HuH-7.5 (cell line): Measurements from ENCODE around the gene MICU2.
A peak's percentile ranks its signal among the peaks of the same experiment; 100 is the strongest.

ENCODE experiments used
- DNase-seq: peaks from one replicate; pipeline ENCODE4 v3.0.0; 2011; ENCODE audit warnings: low spot score

The MICU2 gene

DNA sequence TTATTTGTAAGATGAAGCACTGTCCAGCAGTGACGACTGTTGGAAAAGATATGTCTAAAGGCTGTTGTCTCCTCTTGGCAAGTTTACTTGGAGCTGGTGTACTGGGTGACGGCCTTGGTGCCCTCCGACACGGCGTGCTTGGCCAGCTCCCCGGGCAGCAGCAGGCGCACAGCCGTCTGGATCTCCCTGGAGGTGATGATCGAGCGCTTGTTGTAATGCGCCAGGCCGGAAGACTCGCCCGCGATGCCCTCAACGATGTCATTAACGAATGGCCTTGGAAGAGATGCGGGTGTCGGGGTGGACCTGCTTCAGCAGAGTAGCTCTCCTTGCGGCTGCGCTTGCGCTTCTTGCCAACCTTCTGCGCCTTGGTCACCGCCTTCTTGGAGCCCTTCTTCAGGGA is 120.2 kb downstream of the MICU2 start:
- DNase-seq = no peak

DNA sequence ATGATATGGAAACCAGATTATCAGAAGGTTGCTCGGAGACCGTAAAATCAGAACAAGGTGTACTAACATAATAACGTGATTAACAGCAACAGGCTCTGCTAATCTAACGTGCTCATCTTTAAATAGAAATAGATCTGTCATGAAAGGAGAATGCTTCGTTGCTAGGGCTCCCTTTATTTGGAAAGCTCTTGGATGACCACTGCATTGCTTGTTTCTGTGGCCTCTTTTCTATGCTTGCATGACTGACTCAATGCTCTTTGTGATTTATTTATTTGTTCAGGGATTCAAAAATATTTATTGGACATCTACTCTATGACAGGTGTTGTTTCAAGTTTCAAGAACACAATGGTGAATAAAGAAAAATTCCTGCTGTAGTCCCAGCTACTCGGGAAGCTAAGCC is 122.6 kb downstream of the MICU2 start:
- DNase-seq = no peak

DNA sequence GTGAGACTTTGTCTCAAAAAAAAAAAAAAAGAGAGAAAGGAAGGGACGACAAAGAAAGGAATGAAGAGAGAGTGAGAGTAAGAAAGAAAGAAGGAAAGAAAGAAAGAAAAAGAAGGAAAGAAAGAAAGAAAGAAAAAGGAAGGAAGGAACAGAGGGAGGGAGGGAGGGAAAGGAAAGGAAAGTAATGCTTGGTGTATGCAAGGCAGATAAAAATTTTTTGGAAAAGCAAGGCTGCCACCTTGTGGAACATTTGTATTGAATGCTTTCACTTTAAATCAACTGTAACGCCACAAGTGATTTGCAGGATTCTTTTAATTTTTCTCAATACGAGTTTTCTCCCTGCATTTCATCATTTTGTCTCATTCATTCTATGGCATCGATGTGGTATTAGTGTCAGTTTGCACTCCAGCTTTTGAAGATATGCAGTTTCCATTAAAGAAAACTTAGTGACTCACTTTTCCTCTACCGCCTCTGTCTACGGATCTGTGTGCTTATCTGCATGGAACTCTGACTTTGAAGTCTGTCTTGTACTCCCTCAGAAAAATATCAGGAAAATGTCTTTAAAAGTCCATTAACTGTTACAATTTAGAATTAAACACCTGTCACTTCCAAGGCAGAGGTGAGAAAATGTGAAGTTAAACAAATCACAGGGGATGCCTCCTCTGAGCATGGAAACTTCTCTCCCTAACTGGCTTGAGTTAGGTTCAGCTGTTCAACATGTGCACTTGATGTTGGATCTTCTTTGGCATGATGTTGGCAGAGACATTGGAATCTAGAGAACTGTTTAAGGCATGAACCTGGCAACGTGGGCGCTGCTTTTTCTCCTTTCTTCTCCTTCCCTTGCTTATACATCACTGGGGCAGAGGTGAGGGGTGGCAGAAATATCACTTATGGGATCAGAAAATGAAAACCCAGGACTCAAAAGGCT is 124.8 kb downstream of the MICU2 start:
- no peak for DNase-seq

DNA sequence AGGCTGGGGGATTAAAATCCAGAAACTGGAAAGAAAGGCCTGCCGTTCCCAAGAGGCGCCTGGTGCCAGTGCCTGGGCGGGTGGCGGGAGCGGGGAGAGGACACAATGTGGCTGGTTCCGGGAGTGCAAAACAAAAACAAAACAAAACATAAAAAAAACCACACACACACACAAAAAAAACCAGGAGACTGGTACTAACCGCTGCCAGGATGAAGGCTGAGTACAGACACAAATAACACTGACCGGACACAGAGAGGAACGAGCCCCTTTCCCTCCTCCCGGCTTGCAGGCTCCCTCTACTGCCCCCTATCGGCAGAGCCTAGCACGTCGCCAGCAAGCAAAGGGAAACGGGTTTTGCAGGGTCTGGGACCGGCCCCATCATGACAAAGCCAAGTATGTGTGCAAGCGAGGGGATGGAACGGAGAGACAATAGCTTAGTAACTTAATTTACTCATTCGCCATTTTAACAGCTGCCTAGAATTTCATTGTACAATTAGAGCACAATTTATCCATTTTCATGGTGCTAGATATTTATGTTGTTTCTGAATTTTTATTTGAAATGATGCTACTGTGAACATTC is 127.0 kb downstream of the MICU2 start:
- DNase-seq = peak; percentile 36

DNA sequence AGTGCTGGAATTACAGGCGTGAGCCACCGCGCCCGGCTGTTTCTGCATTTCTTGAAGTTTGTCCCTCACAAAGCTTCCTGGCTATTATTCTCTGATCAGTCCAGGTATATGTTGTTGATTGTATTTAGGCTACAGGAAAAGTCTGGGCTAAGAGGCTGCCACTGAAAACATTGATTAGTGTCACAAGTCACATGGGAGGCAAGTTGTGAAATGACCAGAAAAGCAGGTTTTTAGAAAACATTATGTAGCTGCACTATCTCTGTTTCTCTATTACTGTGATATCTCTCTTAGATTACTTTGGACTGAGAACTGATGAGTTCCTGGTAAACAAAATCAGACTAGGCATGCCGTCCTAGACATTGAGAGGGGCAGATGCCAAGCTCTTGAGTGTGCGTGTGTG is 128.9 kb downstream of the MICU2 start:
- DNase-seq = no peak

DNA sequence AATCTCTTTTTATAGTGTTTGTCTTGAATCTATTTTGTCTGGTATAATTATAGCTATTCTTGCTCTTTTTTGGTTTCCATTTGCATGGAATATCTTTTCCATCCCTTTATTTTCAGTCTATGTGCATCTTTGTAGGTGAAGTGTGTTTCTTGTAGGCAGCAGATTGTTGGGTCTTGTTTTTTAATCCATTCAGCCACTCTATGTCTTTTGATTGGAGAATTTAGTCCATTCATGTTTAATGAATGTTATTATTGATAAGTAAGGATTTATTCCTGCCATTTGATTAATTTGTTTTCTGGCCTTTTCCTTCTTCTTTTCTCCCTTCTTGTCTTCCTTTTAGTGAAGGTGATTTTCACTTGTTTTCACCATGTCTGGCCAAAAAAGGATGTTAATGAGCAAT is 133.2 kb downstream of the MICU2 start:
- DNase-seq = no peak

DNA sequence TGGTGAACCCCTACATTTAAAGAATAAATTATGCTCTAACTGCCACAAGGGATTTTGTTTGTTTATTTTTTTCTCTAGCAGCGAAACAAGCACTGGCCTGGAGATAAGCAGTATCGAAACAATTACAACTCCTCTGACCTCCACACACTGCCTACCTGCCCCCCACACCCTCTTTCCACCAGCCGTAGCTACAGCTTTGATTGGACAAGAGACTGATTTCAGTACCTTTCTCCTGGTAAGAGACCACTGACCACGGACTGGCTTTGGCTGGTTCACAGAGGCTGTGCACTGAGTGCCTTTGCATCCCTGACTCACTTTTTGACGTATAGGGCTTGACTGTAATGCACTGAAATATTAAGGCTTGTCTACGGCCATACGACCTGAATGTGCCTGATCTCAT is 137.4 kb downstream of the MICU2 start:
- DNase-seq = no peak

DNA sequence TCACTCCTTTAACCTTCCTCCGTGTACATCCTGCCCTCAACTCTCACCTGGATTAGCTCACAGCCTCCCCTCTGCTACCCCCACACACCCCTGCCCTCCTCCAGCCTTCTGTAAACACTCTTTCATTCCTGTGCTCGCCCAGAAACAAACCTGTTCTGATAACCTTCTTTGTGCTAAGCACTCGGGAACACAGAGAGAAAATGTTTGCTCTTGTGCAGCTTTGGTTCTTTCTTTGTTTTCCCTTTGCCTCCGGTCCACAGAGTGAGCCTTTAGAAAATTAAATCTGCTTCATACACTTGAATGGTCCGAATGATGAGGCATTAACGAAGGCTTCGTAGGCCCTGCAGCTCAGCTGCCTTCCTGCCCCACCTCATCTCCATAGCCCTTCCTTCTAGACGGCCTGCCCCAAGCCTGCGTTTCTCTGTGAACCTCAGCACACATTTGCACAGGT is 138.2 kb downstream of the MICU2 start:
- DNase-seq = no peak

DNA sequence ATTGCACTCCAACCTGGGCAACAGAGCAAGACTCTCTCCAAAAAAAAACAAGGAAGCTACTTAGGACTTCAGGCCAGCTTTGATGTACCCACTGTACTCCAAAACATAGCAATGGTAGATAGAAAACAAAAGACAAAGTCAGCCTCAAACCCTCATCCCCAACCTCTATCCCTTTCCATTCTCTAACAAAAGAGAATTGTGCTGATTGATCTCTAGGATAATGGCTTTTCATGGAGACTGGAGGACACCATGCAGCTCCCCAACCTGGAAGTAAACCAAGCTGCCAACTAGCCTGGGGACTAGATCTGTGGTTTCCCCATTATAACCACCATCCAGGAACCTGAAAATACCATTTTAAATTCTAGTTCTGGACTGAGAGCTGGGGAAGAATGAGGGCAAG is 140.5 kb downstream of the MICU2 start:
- DNase-seq = no peak

DNA sequence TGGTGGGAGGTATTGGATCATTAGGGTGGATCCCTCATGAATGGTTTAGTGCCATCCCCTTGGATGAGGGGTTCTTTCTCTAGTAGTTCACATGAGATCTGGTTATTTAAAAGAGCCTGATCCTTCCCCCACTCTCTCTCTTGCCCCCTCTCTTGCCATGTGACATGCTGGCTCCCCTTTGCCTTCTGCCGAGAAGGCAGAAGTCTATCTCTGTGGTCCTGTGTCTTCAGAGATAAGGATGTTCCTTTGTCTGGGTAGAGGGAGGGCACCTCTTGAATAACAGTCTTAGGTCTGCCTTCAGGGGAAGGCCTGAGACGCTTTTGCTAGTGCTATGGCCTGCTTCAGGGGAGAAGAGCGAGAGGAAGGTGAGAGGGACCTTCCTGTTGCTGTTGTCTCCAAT is 142.8 kb downstream of the MICU2 start:
- no peak for DNase-seq

DNA sequence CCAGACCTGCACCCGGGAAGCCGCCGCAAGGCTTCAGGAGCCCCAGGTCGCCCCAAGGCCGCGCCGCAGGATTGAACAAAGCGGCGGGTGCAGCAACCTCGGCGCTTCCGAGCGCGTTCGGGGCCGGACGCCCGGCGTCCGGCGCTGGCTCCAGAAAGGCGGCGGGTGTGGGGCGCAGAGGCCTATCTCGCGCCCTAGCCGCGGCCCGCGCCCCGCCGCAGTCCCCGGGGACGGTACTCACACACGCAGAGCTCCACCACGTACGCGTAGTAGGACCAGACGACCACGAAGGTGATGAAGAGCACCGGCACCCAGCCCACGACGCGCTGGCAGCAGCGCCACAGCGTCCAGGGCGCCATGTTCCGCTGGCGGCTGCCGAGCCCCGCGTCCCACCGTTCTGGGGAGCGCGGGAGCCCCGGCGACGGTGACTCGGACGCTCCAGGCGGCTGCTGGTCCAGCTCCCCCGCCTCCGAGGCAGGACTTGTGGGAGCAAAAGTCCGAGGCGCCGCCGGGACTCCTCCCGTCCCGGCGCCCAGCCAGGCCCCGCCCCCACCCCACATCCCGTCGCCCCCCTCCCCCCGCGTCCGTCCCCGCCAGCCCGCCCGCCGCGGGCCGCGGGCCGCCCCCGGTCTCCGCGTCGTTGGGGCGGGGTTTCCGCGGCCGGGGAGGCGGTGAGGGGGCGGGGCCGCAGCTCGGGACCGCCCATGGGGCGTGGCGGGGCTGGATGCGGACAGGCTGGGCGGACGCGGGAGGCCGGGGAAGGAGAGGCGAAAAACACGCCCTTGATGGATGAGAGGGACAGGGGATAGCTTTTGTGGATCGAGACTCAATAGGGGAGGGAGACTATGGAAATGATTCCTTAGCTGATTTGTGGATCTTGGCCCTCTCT is 144.9 kb downstream of the MICU2 start, which contains the start of gene ZDHHC20:
Gene ZDHHC20 (minus strand): TSS at position 491 of the 889 bp plus-strand sequence. CDS start 132 bp downstream, at position 359.
- DNase-seq = peak; percentile 78

DNA sequence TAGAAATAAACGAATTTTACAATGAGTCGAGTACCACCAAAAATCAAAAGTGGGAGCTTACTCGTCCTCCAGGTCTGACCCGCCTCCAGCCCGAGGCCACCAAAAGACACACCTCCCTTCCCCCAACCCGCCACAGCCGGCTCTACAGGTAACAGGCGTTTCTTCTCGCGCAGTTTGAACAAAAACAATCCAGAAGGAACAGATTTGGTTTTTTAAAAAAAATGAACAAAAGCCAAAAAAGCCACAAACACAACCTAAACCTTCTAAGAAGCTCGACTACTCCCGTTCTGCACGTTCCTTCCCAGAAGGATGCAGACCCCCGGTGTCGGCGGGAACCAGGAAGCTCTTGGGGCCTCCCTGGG is 145.5 kb downstream of the MICU2 start:
- DNase-seq = peak; percentile 54

DNA sequence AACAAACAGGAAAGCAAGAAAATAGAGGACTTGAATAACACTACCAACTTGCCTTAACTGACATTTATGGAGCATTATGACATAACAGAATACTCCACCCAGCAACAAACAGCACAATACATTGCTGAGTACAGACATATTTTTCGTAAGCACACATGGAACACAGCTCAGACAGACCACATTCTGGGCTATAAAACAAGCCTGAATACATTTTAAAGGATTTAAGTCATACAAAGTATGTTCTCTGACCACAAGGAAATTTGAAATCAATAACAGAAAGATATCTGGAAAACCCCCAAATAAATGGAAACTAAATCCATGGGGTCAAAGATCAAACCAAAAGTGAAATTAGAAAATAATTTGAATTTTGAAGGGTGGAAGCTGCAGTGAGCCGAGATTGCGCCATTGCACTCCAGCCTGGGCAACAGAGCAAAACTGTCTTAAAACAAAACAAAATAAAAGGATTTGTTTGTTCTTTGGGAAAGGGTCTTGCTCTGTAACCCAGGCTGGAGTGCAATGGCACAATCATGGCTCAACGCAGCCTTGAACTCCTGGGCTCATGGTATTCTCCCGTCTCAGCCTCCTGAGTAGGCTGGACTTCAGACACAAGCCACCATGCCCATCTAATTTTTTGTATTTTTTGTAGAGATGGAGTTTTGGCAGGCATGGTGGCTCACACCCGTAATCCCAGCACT is 150.4 kb downstream of the MICU2 start:
- DNase-seq = no peak

DNA sequence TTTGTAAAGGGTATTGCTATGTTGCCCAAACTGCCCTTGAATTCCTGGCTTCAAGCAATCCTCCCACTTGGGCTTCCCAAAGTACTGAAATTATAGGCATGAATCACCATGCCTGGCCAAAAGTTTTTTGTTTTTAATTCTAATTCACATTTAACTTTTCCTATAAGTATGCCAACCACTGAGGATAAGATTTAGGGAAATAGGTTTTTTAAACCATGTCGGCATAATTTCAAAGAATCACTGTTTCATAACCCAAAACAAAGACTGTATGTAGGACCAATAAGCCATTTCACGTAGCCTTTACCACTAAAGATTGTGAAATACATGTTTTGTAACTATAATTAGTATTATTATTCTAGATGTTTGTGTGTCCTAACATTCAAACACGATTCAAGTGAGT is 153.0 kb downstream of the MICU2 start:
- no peak for DNase-seq

DNA sequence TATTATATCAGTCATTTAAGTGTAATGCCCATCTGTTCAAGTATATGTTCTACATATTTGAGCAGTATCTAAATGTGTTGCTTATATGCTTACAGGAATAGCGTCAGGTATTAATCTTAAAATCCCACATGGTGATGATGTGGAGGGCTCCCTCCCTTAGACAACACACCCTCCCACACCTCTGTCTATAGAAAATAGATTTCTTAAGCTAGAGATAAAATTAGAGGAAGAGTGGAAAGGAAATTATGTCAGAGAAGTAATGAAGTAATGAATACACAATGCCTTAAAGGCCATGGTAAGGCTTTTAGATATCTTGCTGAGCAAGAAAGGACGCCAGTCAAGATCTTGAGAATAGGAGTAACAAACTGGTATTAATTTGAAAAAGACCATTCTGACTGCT is 157.3 kb downstream of the MICU2 start:
- DNase-seq = no peak

DNA sequence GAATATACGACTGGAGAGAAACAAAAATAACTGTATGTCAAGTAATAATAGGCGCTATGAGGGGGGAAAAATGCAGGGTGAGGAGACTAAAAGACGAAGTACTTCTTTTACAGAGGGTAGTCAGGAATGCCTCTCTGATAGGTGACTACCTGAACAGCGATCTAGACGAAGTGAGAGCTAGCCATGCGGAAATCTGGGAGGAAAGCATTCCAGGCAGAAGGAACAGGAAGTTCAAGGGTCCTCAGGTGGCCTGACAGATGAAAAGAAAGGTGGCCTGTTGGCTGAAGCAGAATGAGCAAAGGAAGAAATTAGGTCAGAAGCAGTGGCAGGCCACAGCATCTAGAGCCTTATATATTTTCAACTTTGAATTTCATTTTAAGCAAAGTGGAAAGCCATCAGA is 158.2 kb downstream of the MICU2 start:
- no peak for DNase-seq

DNA sequence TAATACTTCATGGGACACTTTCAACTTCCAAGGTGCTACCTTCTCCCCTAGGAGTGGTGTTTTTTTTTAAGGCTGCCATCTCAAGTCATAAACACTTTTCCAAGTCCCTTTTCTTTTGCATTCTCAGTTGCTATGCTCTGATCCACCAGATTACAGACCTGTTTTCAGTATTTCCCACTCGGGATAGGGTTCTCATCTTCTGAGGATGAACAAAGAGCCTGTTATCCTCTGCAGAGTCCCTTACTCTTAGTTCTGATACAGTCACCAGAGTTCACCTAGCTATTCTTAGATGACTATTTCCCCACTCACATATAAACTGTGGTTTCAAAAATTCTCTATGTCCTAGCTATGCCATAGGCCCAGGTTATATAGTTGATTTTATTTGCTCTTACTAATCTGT is 160.8 kb downstream of the MICU2 start:
- DNase-seq = no peak
